ENCODE data around the gene ZNF684.

GRCh38 chr1:40495315-40495903 is 36.0 kb upstream of the ZNF684 start:
- TF ChIP-seq EZH2 (IDR thresholded peaks at IDR 0.05; ENCODE audit: borderline replicate concordance, insufficient read depth, low read depth, low read length, poor library complexity, severe bottlenecking) (no peak), CTCF (IDR thresholded peaks at IDR 0.05) (no peak)
